Panc1 (cell line): ENCODE data around the gene APRT.

Experiments used
- CTCF ChIP-seq: fragments of 450-650 bp; IDR thresholded peaks from 2 replicates; pipeline ENCODE4 v1.5.1; 2017; ENCODE audit warnings: mild to moderate bottlenecking
- POLR2AphosphoS5 ChIP-seq: IDR thresholded peaks from 2 replicates; pipeline ENCODE4 v1.6.1; 2012; ENCODE audit warnings: mild to moderate bottlenecking, low read depth, low read length, moderate library complexity
- REST ChIP-seq, 2 experiments: IDR thresholded peaks; 2 replicates each; pipeline ENCODE4 v1.6.1; 2011 to 2012; ENCODE audit warnings: low read depth in 2 of 2, control low read depth in 1 of 2, low read length in 1 of 2, mild to moderate bottlenecking in 1 of 2, moderate library complexity in 1 of 2; ENCODE audit not compliant: insufficient read depth in 1 of 2
- SIN3A ChIP-seq: IDR thresholded peaks from 2 replicates; pipeline ENCODE4 v1.6.1; 2012; ENCODE audit warnings: low read depth, mild to moderate bottlenecking, low read length, moderate library complexity, borderline replicate concordance; ENCODE audit not compliant: insufficient read depth
- TCF7L2 ChIP-seq: IDR thresholded peaks from 2 replicates; pipeline ENCODE4 v1.6.1; 2011; ENCODE audit warnings: mild to moderate bottlenecking, low read depth, low read length, inconsistent platforms

- TF ChIP-seq REST (IDR thresholded peaks at IDR 0.05; ENCODE audit: insufficient read depth in 1 of 2, low read depth in 2 of 2, low read length in 1 of 2) (no peak), POLR2AphosphoS5 (no peak), CTCF (no peak), TCF7L2 (no peak), SIN3A (no peak)
Observed at GRCh38 chr16:88859381-88860091, 47.8 kb upstream of the APRT start.
